Lower leg skin (tissue), 3 donors: ENCODE results near the gene LCE3B.

Experiments used
- POLR2A ChIP-seq, 2 donors: fragments of 450-650 bp; IDR thresholded peaks; one replicate each; pipeline ENCODE4 v1.6.1; 2016 to 2017; ENCODE audit warnings: antibody characterized with exemption in 2 of 2, mild to moderate bottlenecking in 1 of 2, moderate library complexity in 1 of 2
- TF ChIP-seq, protein P1 (sequence below), 3 donors: fragments of 450-650 bp; IDR thresholded peaks; one replicate each; pipeline ENCODE4 v1.5.1; 2016; ENCODE audit warnings: antibody characterized with exemption in 3 of 3, mild to moderate bottlenecking in 3 of 3, moderate library complexity in 2 of 3

DNA sequence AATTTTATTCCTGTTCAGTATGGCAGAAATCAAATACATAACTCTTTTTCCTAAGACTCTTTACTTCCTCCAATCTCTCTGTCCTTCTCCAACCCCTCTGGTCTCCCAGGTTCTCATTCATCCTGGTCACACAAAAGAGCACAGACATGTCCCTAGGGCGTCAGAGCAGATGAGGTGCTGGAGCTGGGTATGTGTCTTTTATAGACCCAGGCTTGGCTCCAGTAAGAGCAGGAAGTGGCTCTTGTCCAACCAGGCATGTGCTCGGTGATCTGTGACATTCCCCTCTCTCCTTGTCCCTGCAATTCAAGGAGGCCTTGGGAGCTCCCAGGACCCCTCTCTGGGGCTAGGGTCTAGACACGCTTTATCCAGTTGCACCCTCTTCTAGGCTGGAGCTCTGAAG, 31.5 kb downstream of the LCE3B start:
- TF ChIP-seq, protein P1, sequence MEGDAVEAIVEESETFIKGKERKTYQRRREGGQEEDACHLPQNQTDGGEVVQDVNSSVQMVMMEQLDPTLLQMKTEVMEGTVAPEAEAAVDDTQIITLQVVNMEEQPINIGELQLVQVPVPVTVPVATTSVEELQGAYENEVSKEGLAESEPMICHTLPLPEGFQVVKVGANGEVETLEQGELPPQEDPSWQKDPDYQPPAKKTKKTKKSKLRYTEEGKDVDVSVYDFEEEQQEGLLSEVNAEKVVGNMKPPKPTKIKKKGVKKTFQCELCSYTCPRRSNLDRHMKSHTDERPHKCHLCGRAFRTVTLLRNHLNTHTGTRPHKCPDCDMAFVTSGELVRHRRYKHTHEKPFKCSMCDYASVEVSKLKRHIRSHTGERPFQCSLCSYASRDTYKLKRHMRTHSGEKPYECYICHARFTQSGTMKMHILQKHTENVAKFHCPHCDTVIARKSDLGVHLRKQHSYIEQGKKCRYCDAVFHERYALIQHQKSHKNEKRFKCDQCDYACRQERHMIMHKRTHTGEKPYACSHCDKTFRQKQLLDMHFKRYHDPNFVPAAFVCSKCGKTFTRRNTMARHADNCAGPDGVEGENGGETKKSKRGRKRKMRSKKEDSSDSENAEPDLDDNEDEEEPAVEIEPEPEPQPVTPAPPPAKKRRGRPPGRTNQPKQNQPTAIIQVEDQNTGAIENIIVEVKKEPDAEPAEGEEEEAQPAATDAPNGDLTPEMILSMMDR (IDR thresholded peaks at IDR 0.05) = no peak
- TF ChIP-seq POLR2A (IDR thresholded peaks at IDR 0.05) = no peak
